Vagina (tissue), 2 donors: Measurements from ENCODE around the gene ATP2A2.

Experiments used
- POLR2A ChIP-seq, 2 donors: fragments of 450-650 bp; IDR thresholded peaks; one replicate each; pipeline ENCODE4 v1.6.1; 2017; ENCODE audit warnings: antibody characterized with exemption in 2 of 2, mild to moderate bottlenecking in 2 of 2, moderate library complexity in 2 of 2
- POLR2AphosphoS5 ChIP-seq, 2 donors: sonication (generic); formaldehyde crosslinking; IDR thresholded peaks; one replicate each; pipeline ENCODE4 v1.9.0; 2017; ENCODE audit warnings: antibody characterized with exemption in 2 of 2, mild to moderate bottlenecking in 2 of 2, low read depth in 1 of 2; ENCODE audit not compliant: insufficient read depth in 1 of 2
- TF ChIP-seq, protein P1 (sequence below), 3 experiments: fragments of 450-650 bp in 2 of 3; fragments of 200-600 bp in 1 of 3; sonication (generic) in 1 of 3; IDR thresholded peaks; one replicate each; pipeline ENCODE4 v1.5.1; 2017 to 2019; ENCODE audit warnings: antibody characterized with exemption in 3 of 3, mild to moderate bottlenecking in 2 of 3, moderate library complexity in 2 of 3

- TF ChIP-seq, protein P1, sequence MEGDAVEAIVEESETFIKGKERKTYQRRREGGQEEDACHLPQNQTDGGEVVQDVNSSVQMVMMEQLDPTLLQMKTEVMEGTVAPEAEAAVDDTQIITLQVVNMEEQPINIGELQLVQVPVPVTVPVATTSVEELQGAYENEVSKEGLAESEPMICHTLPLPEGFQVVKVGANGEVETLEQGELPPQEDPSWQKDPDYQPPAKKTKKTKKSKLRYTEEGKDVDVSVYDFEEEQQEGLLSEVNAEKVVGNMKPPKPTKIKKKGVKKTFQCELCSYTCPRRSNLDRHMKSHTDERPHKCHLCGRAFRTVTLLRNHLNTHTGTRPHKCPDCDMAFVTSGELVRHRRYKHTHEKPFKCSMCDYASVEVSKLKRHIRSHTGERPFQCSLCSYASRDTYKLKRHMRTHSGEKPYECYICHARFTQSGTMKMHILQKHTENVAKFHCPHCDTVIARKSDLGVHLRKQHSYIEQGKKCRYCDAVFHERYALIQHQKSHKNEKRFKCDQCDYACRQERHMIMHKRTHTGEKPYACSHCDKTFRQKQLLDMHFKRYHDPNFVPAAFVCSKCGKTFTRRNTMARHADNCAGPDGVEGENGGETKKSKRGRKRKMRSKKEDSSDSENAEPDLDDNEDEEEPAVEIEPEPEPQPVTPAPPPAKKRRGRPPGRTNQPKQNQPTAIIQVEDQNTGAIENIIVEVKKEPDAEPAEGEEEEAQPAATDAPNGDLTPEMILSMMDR (IDR thresholded peaks at IDR 0.05): no peak
- TF ChIP-seq POLR2A (IDR thresholded peaks at IDR 0.05) (no peak), POLR2AphosphoS5 (IDR thresholded peaks at IDR 0.05; ENCODE audit: insufficient read depth in 1 of 2, low read depth in 1 of 2) (no peak)
Observed at GRCh38 chr12:110371408-110372055, 90.5 kb downstream of the ATP2A2 start.
